IMR-90 (cell line): ENCODE measurements around the gene SLC16A2. TPM values are rescaled to one million over a fixed set of nuclear protein-coding genes. Genes with fewer than 3 reads are reported as not detected.

Experiments used
- ATAC-seq: fragments of 200-7000 bp; cut with Tn5 transposase; 2 replicates; pipeline ENCODE4 v1.9.1; 2020; ENCODE audit warnings: low read depth, mild to moderate bottlenecking, moderate library complexity
- BruUV-seq: library from RNA; stranded (reverse); fragments of 400-500 nt; replicated peaks from 2 replicates; lab custom pipeline; 2021; lab: Mats Ljungman, UMichigan
- CTCF ChIA-PET: fragments of 300-600 bp; formaldehyde crosslinking; extraction: SDS; loops from one replicate; lab custom pipeline; 2021; ENCODE audit warnings: antibody characterized with exemption; lab: Yijun Ruan, JAX
- POLR2A ChIA-PET: fragments of 300-600 bp; sonication (Branson Sonifier 250); formaldehyde crosslinking; loops from one replicate; lab custom pipeline; 2022; ENCODE audit warnings: antibody characterized with exemption; ENCODE audit not compliant: unreplicated experiment; lab: Charles Lee
- DNase-seq: peaks from one replicate; pipeline ENCODE4 v3.0.0; 2013
- H2AFZ ChIP-seq: replicated peaks from 2 replicates; pipeline ENCODE3; 2013; ENCODE audit warnings: low read length, mild to moderate bottlenecking; ENCODE audit not compliant: poor library complexity
- H2AK5ac ChIP-seq: 2 replicates; pipeline ENCODE4 v1.6.1; 2013; ENCODE audit warnings: low read depth, low read length, inconsistent platforms
- H2AK9ac ChIP-seq: replicated peaks from 2 replicates; pipeline ENCODE3; 2013; ENCODE audit warnings: mild to moderate bottlenecking, low read depth, low read length, moderate library complexity; ENCODE audit not compliant: poor library complexity
- H2BK120ac ChIP-seq: 2 replicates; pipeline ENCODE4 v1.6.1; 2013; ENCODE audit warnings: low read depth, low read length, inconsistent platforms
- H2BK15ac ChIP-seq: 3 replicates; pipeline ENCODE4 v1.6.1; 2013; ENCODE audit warnings: low read depth, low read length, inconsistent platforms
- H2BK20ac ChIP-seq: 2 replicates; pipeline ENCODE4 v1.6.1; 2013; ENCODE audit warnings: low read depth, mild to moderate bottlenecking, inconsistent platforms, low read length, moderate library complexity
- H2BK5ac ChIP-seq: 2 replicates; pipeline ENCODE4 v1.6.1; 2013; ENCODE audit warnings: mild to moderate bottlenecking, low read depth, low read length, inconsistent platforms; ENCODE audit not compliant: poor library complexity, severe bottlenecking
- H3K14ac ChIP-seq: replicated peaks from 2 replicates; pipeline ENCODE4 v1.6.1; 2013; ENCODE audit warnings: low read depth, low read length, inconsistent platforms
- H3K18ac ChIP-seq: 2 replicates; pipeline ENCODE4 v1.6.1; 2013; ENCODE audit warnings: low read depth, low read length, control low read depth
- H3K23ac ChIP-seq: 2 replicates; pipeline ENCODE4 v1.6.1; 2013; ENCODE audit warnings: low read depth, low read length, inconsistent platforms
- H3K27ac ChIP-seq: 2 replicates; pipeline ENCODE4 v1.5.1; 2013; ENCODE audit warnings: mild to moderate bottlenecking, control low read depth, low read length; ENCODE audit not compliant: insufficient read depth
- H3K27me3 ChIP-seq: 2 replicates; pipeline ENCODE4 v1.6.1; 2013; ENCODE audit warnings: low read length; ENCODE audit not compliant: control insufficient read depth, insufficient read depth
- H3K36me3 ChIP-seq: 2 replicates; pipeline ENCODE4 v1.6.1; 2013; ENCODE audit warnings: low read length, mixed read lengths; ENCODE audit not compliant: control insufficient read depth, insufficient read depth
- H3K4ac ChIP-seq: 2 replicates; pipeline ENCODE4 v1.6.1; 2013; ENCODE audit warnings: low read depth, low read length, inconsistent platforms
- H3K4me1 ChIP-seq: 2 replicates; pipeline ENCODE4 v1.6.1; 2013; ENCODE audit warnings: low read length, mixed read lengths; ENCODE audit not compliant: control insufficient read depth, insufficient read depth
- H3K4me2 ChIP-seq: 2 replicates; pipeline ENCODE4 v1.6.1; 2013; ENCODE audit warnings: low read depth, mild to moderate bottlenecking, control low read depth, low read length, moderate library complexity
- H3K4me3 ChIP-seq: 2 replicates; pipeline ENCODE4 v1.5.1; 2013; ENCODE audit warnings: low read depth, mild to moderate bottlenecking, control low read depth, low read length, moderate library complexity; ENCODE audit not compliant: insufficient read depth
- H3K56ac ChIP-seq: 2 replicates; pipeline ENCODE4 v1.6.1; 2013; ENCODE audit warnings: low read length, inconsistent platforms; ENCODE audit not compliant: insufficient read depth; ENCODE audit errors: extremely low read depth
- H3K79me1 ChIP-seq, 2 experiments: 2 replicates each; pipeline ENCODE4 v1.6.1; 2013; ENCODE audit warnings: low read length in 2 of 2, inconsistent platforms in 1 of 2, low read depth in 1 of 2
- H3K9ac ChIP-seq: 2 replicates; pipeline ENCODE4 v1.6.1; 2013; ENCODE audit warnings: low read depth, low read length, control low read depth
- H3K9me1 ChIP-seq: 2 replicates; pipeline ENCODE4 v1.6.1; 2013; ENCODE audit warnings: low read length, inconsistent platforms; ENCODE audit not compliant: insufficient read depth
- H3K9me3 ChIP-seq: 2 replicates; pipeline ENCODE4 v1.6.1; 2013; ENCODE audit warnings: low read length; ENCODE audit not compliant: control insufficient read depth, insufficient read depth
- H4K20me1 ChIP-seq: 2 replicates; pipeline ENCODE4 v1.6.1; 2013; ENCODE audit warnings: low read length, inconsistent platforms; ENCODE audit not compliant: insufficient read depth
- H4K5ac ChIP-seq: 2 replicates; pipeline ENCODE4 v1.6.1; 2013; ENCODE audit warnings: mild to moderate bottlenecking, low read depth, low read length, control low read depth
- H4K8ac ChIP-seq, 2 experiments: 2 replicates each; pipeline ENCODE4 v1.6.1; 2013; ENCODE audit warnings: low read depth in 2 of 2, low read length in 2 of 2, control low read depth in 1 of 2, inconsistent platforms in 1 of 2
- H4K91ac ChIP-seq: 2 replicates; pipeline ENCODE4 v1.6.1; 2013; ENCODE audit warnings: low read depth, low read length, inconsistent platforms; ENCODE audit not compliant: insufficient read depth
- BHLHE40 ChIP-seq: fragments of 150-350 bp; IDR thresholded peaks from 2 replicates; pipeline ENCODE4 v1.6.1; 2016; ENCODE audit warnings: mild to moderate bottlenecking, low read depth, low read length
- CEBPB ChIP-seq: IDR thresholded peaks from 2 replicates; pipeline ENCODE4 v1.6.1; 2012; ENCODE audit warnings: low read depth, low read length, improper control_type of control experiment
- CHD1 ChIP-seq: IDR thresholded peaks from 2 replicates; pipeline ENCODE4 v1.6.1; 2012; ENCODE audit warnings: low read depth, low read length, improper control_type of control experiment
- ELK1 ChIP-seq: fragments of 150-350 bp; IDR thresholded peaks from 2 replicates; pipeline ENCODE4 v1.6.1; 2016; ENCODE audit warnings: low read depth, mild to moderate bottlenecking, low read length, moderate library complexity, borderline replicate concordance
- FOS ChIP-seq: fragments of 150-350 bp; IDR thresholded peaks from 2 replicates; pipeline ENCODE4 v1.6.1; 2016; ENCODE audit warnings: low read depth, low read length
- MAFK ChIP-seq: IDR thresholded peaks from 2 replicates; pipeline ENCODE4 v1.6.1; 2012; ENCODE audit warnings: low read depth, low read length, improper control_type of control experiment
- MAZ ChIP-seq: IDR thresholded peaks from 2 replicates; pipeline ENCODE4 v1.6.1; 2012; ENCODE audit warnings: low read depth, mild to moderate bottlenecking, low read length, improper control_type of control experiment, moderate library complexity, borderline replicate concordance
- MXI1 ChIP-seq: IDR thresholded peaks from 2 replicates; pipeline ENCODE4 v1.6.1; 2012; ENCODE audit warnings: low read depth, mild to moderate bottlenecking, low read length, moderate library complexity, borderline replicate concordance
- NFE2L2 ChIP-seq: fragments of 150-350 bp; IDR thresholded peaks from 2 replicates; pipeline ENCODE4 v1.6.1; 2016; ENCODE audit warnings: low read depth, mild to moderate bottlenecking, low read length
- RAD21 ChIP-seq: IDR thresholded peaks from 2 replicates; pipeline ENCODE4 v1.6.1; 2012; ENCODE audit warnings: low read length, improper control_type of control experiment
- RCOR1 ChIP-seq: IDR thresholded peaks from 2 replicates; pipeline ENCODE4 v1.6.1; 2012; ENCODE audit warnings: mild to moderate bottlenecking, low read length, improper control_type of control experiment; ENCODE audit not compliant: insufficient replicate concordance
- RFX5 ChIP-seq: IDR thresholded peaks from 2 replicates; pipeline ENCODE4 v1.8.0; 2012; ENCODE audit warnings: low read depth, mild to moderate bottlenecking, low read length, moderate library complexity
- SMC3 ChIP-seq: fragments of 150-350 bp; IDR thresholded peaks from 2 replicates; pipeline ENCODE4 v1.6.1; 2016; ENCODE audit warnings: low read depth, mild to moderate bottlenecking, antibody characterized with exemption, low read length, moderate library complexity
- USF2 ChIP-seq: fragments of 150-350 bp; IDR thresholded peaks from 2 replicates; pipeline ENCODE4 v1.6.1; 2017; ENCODE audit warnings: mild to moderate bottlenecking, antibody characterized with exemption, low read length, low read depth
- WGBS, 2 experiments: methylation state at CpG; one replicate each; pipeline versions ENCODE4 v1.1.5 to v1.1.7; 2013; ENCODE audit warnings: missing lambda C conversion rate in 2 of 2; ENCODE audit not compliant: insufficient read length in 1 of 2; ENCODE audit errors: extremely low coverage in 2 of 2; 5-methylcytosine and 5-hydroxymethylcytosine counted together
- dilution Hi-C: fragments of 300-500 bp; cut with HindIII; formaldehyde crosslinking; loops from one replicate; pipeline ENCODE4 v1.14.3; 2018; ENCODE audit warnings: low sequenced_read_pairs; ENCODE audit not compliant: unreplicated experiment
- in situ Hi-C: fragments of 300-500 bp; cut with MboI; formaldehyde crosslinking; loops from 3 replicates; pipeline ENCODE4 v1.14.3; 2019; ENCODE audit warnings: low sequenced_read_pairs, inconsistent platforms, mixed read lengths
- intact Hi-C: fragments of 100-400 bp; cut with micrococcal nuclease; formaldehyde crosslinking; loops from 2 replicates; pipeline ENCODE4 v1.10.0; 2022
- polyA plus RNA-seq, 3 experiments: library from polyadenylated mRNA; depleted of rRNA; stranded (reverse); fragments of >200 nt; gene quantifications; 2 replicates each; pipeline ENCODE4 v1.2.3, GENCODE V29; 2012; ENCODE audit warnings: low replicate concordance in 1 of 3
- total RNA-seq: library from RNA; depleted of rRNA; stranded (reverse); fragments of >200 nt; gene quantifications from 2 replicates; pipeline ENCODE4 v1.2.3, GENCODE V29; 2012

SLC16A2 gene
- total and polyA plus RNA-seq, 2 of the 4 experiments (the other 2 are of a cell fraction) = 6.1 to 23.8 TPM

DNA sequence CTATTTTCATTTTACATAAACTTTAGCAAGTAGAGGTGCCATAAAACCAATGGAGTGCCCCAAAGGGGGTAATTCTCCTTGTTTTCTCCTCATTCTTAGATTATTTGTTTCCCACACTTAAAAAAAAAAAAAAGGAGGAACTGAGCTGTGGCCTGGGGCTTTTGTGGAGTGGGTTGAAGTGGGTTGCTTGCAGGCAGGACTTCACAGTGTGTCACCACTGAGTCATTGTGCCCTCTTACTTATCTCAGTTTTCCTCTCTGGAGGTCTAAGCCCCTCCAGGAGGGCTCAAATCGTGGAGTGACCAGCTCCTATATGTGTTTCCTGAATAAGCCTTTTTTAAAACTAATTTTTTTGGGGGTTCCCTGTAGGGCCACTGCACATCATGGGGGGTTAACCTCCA lies 69.0 kb downstream of the SLC16A2 start:
- CTCF ChIA-PET = interaction anchor here (0.8 kb wide), 1 partner anchor 31 kb away, joined by 3 read pairs; no protein-coding TSS in a partner anchor
- no peak overlapping the region for H4K91ac ChIP-seq

More for the DNA sequence above, 69.0 kb downstream of the SLC16A2 start:
- H3K36me3 ChIP-seq = no peaks in the 10 kb centered on the region
- H3K9ac ChIP-seq = no peak overlapping the region
- no peaks in the 10 kb centered on the region; the same call in 1 of the 2 replicates for H4K20me1 ChIP-seq
- H3K27me3 ChIP-seq = peaks cover 4% of the 10 kb centered on the region; the same call in 1 of the 2 replicates
- no peak overlapping the region for H3K4ac ChIP-seq
- no peak overlapping the region for H3K18ac ChIP-seq
- H3K4me3 ChIP-seq = no peak overlapping the region
- dilution Hi-C loops = no loop called here
- H4K5ac ChIP-seq = no peak overlapping the region
- DNase-seq (no peak), ATAC-seq (no peak)
- H2AK9ac ChIP-seq = no peak overlapping the region
- H3K79me1 ChIP-seq = no peaks in the 10 kb centered on the region
- TF ChIP-seq MXI1 (no peak), RAD21 (no peak), ELK1 (no peak), RFX5 (no peak), CEBPB (no peak), CHD1 (no peak), MAZ (no peak), MAFK (no peak), FOS (no peak), SMC3 (no peak), USF2 (no peak), NFE2L2 (no peak), RCOR1 (no peak), BHLHE40 (no peak)
- POLR2A ChIA-PET = no interaction called here
- H2AK5ac ChIP-seq = no peak overlapping the region
- no peaks in the 10 kb centered on the region for H3K4me1 ChIP-seq
- in situ Hi-C loops = no loop called here
- no peak overlapping the region for H2BK120ac ChIP-seq
- no peak overlapping the region for H4K8ac ChIP-seq
- H2BK5ac ChIP-seq = no peak overlapping the region
- no TSS peak for BruUV-seq
- no peak overlapping the region for H3K27ac ChIP-seq
- WGBS, 2 experiments = no CpG with 5 or more reads among the region's 1 CpG
- intact Hi-C loops = no loop called here
- no peaks in the 10 kb centered on the region for H3K9me3 ChIP-seq
- H3K56ac ChIP-seq = no peak overlapping the region
- H3K14ac ChIP-seq = no peak overlapping the region
- no peak overlapping the region for H3K23ac ChIP-seq
- H3K4me2 ChIP-seq = no peak overlapping the region
- no peaks in the 10 kb centered on the region for H3K9me1 ChIP-seq
- H2AFZ ChIP-seq = no peak overlapping the region
- H2BK20ac ChIP-seq = no peak overlapping the region
- H2BK15ac ChIP-seq = no peak overlapping the region
